NCI-H146 treated with DMSO at 0.1 percent for 48 hours (cell line): ENCODE data around the gene MED27.

ENCODE experiments used
- DNase-seq: peaks from one replicate; lab custom pipeline; 2025; ENCODE audit not compliant: unreplicated experiment; lab: John Stamatoyannopoulos, UW

The MED27 gene

GRCh38 chr9:131886826-131887225 lies 192.8 kb downstream of the MED27 start:
- no peak for DNase-seq

GRCh38 chr9:131885144-131885609 lies 194.5 kb downstream of the MED27 start:
- no peak for DNase-seq

- no peak for DNase-seq
Observed at GRCh38 chr9:131884222-131884621, 195.4 kb downstream of the MED27 start.

GRCh38 chr9:131880833-131881583 lies 198.7 kb downstream of the MED27 start:
- DNase-seq, result no peak

GRCh38 chr9:131879911-131880290 lies 199.8 kb downstream of the MED27 start:
- no peak for DNase-seq

- DNase-seq, result no peak
Observed at GRCh38 chr9:131879181-131879910, 200.3 kb downstream of the MED27 start.

GRCh38 chr9:131876486-131876885 lies 203.2 kb downstream of the MED27 start:
- no peak for DNase-seq

GRCh38 chr9:131875828-131876485 lies 203.7 kb downstream of the MED27 start:
- no peak for DNase-seq

GRCh38 chr9:131874916-131875670 lies 204.6 kb downstream of the MED27 start:
- DNase-seq, result no peak

- no peak for DNase-seq
Observed at GRCh38 chr9:131874447-131874846, 205.2 kb downstream of the MED27 start.

- DNase-seq, result no peak
Observed at GRCh38 chr9:131873891-131874440, 205.7 kb downstream of the MED27 start.

GRCh38 chr9:131873335-131873734 lies 206.3 kb downstream of the MED27 start:
- DNase-seq, result no peak

- no peak for DNase-seq
Observed at GRCh38 chr9:131872702-131873101, 207.0 kb downstream of the MED27 start.

GRCh38 chr9:131872006-131872405 lies 207.7 kb downstream of the MED27 start:
- DNase-seq, result no peak

GRCh38 chr9:131870156-131870555 lies 209.5 kb downstream of the MED27 start:
- no peak for DNase-seq

GRCh38 chr9:131869348-131869747 lies 210.3 kb downstream of the MED27 start:
- no peak for DNase-seq

GRCh38 chr9:131868766-131869165 lies 210.9 kb downstream of the MED27 start:
- no peak for DNase-seq

- DNase-seq, result no peak
Observed at GRCh38 chr9:131867611-131868192, 212.0 kb downstream of the MED27 start.

GRCh38 chr9:131865446-131866195 lies 214.0 kb downstream of the MED27 start:
- no peak for DNase-seq

- DNase-seq, result no peak
Observed at GRCh38 chr9:131864531-131864930, 215.1 kb downstream of the MED27 start.
